Measurements from ENCODE around the gene XPR1. TPM values are rescaled to one million over a fixed set of nuclear protein-coding genes. Genes with fewer than 3 reads are reported as not detected.

Gene XPR1
- total RNA-seq, 1 donor from 2014 or later = 35.2 TPM

GRCh38 chr1:180646547-180646946, 14.7 kb downstream of the XPR1 start:
- FAIRE-seq (no peak), DNase-seq (ENCODE audit: low read depth) (no peak)
- Mint-ChIP-seq H3K27me3 (ENCODE audit: low read depth, unreplicated experiment) (no peaks in the 10 kb centered on the region), H3K36me3 (ENCODE audit: low read depth, unreplicated experiment) (no peaks in the 10 kb centered on the region), H3K4me1 (ENCODE audit: low read depth, unreplicated experiment) (no peaks in the 10 kb centered on the region), H3K4me3 (ENCODE audit: unreplicated experiment) (no peak overlapping the region), H3K9me3 (ENCODE audit: unreplicated experiment) (no peaks in the 10 kb centered on the region), H3K27ac (ENCODE audit: unreplicated experiment) (no peak overlapping the region)
- Histone ChIP-seq H2AFZ (ENCODE audit: low read depth, low read length) (no peak overlapping the region), H3K27me3 (ENCODE audit: insufficient read depth, low read length) (no peaks in the 10 kb centered on the region), H3K79me2 (ENCODE audit: insufficient read depth, low read length) (peaks cover 7% of the 10 kb centered on the region), H3K27ac (ENCODE audit: low read depth, low read length) (no peak overlapping the region), H3K36me3 (ENCODE audit: insufficient read depth, low read length) (no peaks in the 10 kb centered on the region), H3K4me3 (ENCODE audit: insufficient read depth, low read depth, low read length) (no peak overlapping the region), H3K9ac (ENCODE audit: low read length) (no peak overlapping the region), H3K9me3 (ENCODE audit: insufficient read depth, low read depth, low read length) (no peaks in the 10 kb centered on the region), H3K4me2 (ENCODE audit: low read length) (no peak overlapping the region), H3K4me1 (ENCODE audit: insufficient read depth, low read length) (no peaks in the 10 kb centered on the region), H4K20me1 (ENCODE audit: insufficient read depth, low read length) (peaks cover 16% of the 10 kb centered on the region)
- TF ChIP-seq EZH2 (IDR thresholded peaks at IDR 0.05; ENCODE audit: insufficient read depth, low read length) (no peak), CTCF (IDR thresholded peaks at IDR 0.05; ENCODE audit: insufficient read depth, low read depth, low read length) (no peak)

- FAIRE-seq (no peak), DNase-seq (ENCODE audit: low read depth) (peak; percentile 38)
- peaks cover 7% of the 10 kb centered on the region for H3K9me3 Mint-ChIP-seq (ENCODE audit: unreplicated experiment)
- no peaks in the 10 kb centered on the region for H3K9me3 ChIP-seq (ENCODE audit: insufficient read depth, low read depth, low read length)
- no peak overlapping the region for H3K9ac ChIP-seq (ENCODE audit: low read length)
- H3K27ac Mint-ChIP-seq (ENCODE audit: unreplicated experiment) = no peak overlapping the region
- no peak overlapping the region for H3K4me2 ChIP-seq (ENCODE audit: low read length)
- H3K4me3 Mint-ChIP-seq (ENCODE audit: unreplicated experiment) = no peak overlapping the region
- H3K27me3 ChIP-seq (ENCODE audit: insufficient read depth, low read length) = no peaks in the 10 kb centered on the region
- H3K27me3 Mint-ChIP-seq (ENCODE audit: low read depth, unreplicated experiment) = no peaks in the 10 kb centered on the region
- H3K4me1 ChIP-seq (ENCODE audit: insufficient read depth, low read length) = no peaks in the 10 kb centered on the region
- no peaks in the 10 kb centered on the region for H3K4me1 Mint-ChIP-seq (ENCODE audit: low read depth, unreplicated experiment)
- H2AFZ ChIP-seq (ENCODE audit: low read depth, low read length) = no peak overlapping the region
- no peaks in the 10 kb centered on the region for H3K36me3 Mint-ChIP-seq (ENCODE audit: low read depth, unreplicated experiment)
- TF ChIP-seq EZH2 (IDR thresholded peaks at IDR 0.05; ENCODE audit: insufficient read depth, low read length) = no peak
- no peak for TF ChIP-seq CTCF (IDR thresholded peaks at IDR 0.05; ENCODE audit: insufficient read depth, low read depth, low read length)
- H3K36me3 ChIP-seq (ENCODE audit: insufficient read depth, low read length) = no peaks in the 10 kb centered on the region
- H3K27ac ChIP-seq (ENCODE audit: low read depth, low read length) = no peak overlapping the region
- no peak overlapping the region for H3K4me3 ChIP-seq (ENCODE audit: insufficient read depth, low read depth, low read length)
- H3K79me2 ChIP-seq (ENCODE audit: insufficient read depth, low read length) = no peaks in the 10 kb centered on the region
- H4K20me1 ChIP-seq (ENCODE audit: insufficient read depth, low read length) = no peaks in the 10 kb centered on the region
Observed at GRCh38 chr1:180652792-180653191, 21.0 kb downstream of the XPR1 start.

GRCh38 chr1:180662709-180663108, 30.9 kb downstream of the XPR1 start:
- Histone ChIP-seq H3K4me2 (ENCODE audit: low read length) (no peak overlapping the region), H3K36me3 (ENCODE audit: insufficient read depth, low read length) (no peaks in the 10 kb centered on the region), H4K20me1 (ENCODE audit: insufficient read depth, low read length) (peaks cover 4% of the 10 kb centered on the region), H3K9ac (ENCODE audit: low read length) (no peak overlapping the region), H3K27ac (ENCODE audit: low read depth, low read length) (no peak overlapping the region), H3K9me3 (ENCODE audit: insufficient read depth, low read depth, low read length) (no peaks in the 10 kb centered on the region), H3K4me1 (ENCODE audit: insufficient read depth, low read length) (no peaks in the 10 kb centered on the region), H3K79me2 (ENCODE audit: insufficient read depth, low read length) (peaks cover 6% of the 10 kb centered on the region), H3K27me3 (ENCODE audit: insufficient read depth, low read length) (no peaks in the 10 kb centered on the region), H3K4me3 (ENCODE audit: insufficient read depth, low read depth, low read length) (no peak overlapping the region), H2AFZ (ENCODE audit: low read depth, low read length) (no peak overlapping the region)
- Mint-ChIP-seq H3K9me3 (ENCODE audit: unreplicated experiment) (peaks cover 24% of the 10 kb centered on the region), H3K27ac (ENCODE audit: unreplicated experiment) (no peak overlapping the region), H3K27me3 (ENCODE audit: low read depth, unreplicated experiment) (no peaks in the 10 kb centered on the region), H3K36me3 (ENCODE audit: low read depth, unreplicated experiment) (peaks cover 12% of the 10 kb centered on the region), H3K4me1 (ENCODE audit: low read depth, unreplicated experiment) (no peaks in the 10 kb centered on the region), H3K4me3 (ENCODE audit: unreplicated experiment) (no peak overlapping the region)
- DNase-seq (ENCODE audit: low read depth) (no peak), FAIRE-seq (no peak)
- TF ChIP-seq CTCF (IDR thresholded peaks at IDR 0.05; ENCODE audit: insufficient read depth, low read depth, low read length) = no peak
- no peak for TF ChIP-seq EZH2 (IDR thresholded peaks at IDR 0.05; ENCODE audit: insufficient read depth, low read length)
